ENCODE results near the gene B4GALT1.

DNA sequence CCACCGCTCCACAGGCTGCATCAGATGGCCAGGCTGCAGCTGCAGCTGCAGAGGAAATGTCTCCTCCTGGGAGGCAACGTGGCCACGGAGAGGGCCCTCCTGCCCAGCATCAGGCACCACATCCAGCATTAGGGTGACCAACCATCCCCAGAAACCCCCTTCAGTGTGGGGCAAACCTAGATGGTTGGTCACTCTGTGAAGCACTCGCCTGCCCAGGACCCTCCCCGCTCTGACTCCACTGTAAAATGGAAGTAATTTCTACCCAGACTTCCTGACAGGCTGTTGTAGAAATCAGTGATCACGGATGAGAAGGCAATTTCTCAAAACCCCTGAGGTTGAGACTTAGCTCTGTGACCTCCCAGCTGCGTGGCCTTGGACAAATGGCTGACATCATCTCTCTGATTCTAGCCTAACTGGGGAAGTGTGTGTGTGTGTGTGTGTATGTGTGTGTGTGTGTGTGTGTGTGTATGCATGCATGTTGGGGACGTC, 31.6 kb downstream of the B4GALT1 start:
- peak; percentile 54 to 61 (median 58) for TF ChIP-seq POLR2AphosphoS5 (IDR thresholded peaks at IDR 0.05)
- TF ChIP-seq, protein P1, sequence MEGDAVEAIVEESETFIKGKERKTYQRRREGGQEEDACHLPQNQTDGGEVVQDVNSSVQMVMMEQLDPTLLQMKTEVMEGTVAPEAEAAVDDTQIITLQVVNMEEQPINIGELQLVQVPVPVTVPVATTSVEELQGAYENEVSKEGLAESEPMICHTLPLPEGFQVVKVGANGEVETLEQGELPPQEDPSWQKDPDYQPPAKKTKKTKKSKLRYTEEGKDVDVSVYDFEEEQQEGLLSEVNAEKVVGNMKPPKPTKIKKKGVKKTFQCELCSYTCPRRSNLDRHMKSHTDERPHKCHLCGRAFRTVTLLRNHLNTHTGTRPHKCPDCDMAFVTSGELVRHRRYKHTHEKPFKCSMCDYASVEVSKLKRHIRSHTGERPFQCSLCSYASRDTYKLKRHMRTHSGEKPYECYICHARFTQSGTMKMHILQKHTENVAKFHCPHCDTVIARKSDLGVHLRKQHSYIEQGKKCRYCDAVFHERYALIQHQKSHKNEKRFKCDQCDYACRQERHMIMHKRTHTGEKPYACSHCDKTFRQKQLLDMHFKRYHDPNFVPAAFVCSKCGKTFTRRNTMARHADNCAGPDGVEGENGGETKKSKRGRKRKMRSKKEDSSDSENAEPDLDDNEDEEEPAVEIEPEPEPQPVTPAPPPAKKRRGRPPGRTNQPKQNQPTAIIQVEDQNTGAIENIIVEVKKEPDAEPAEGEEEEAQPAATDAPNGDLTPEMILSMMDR (IDR thresholded peaks at IDR 0.05 in 8 of 11, conservative IDR thresholded peaks at IDR 0.05 in 3 of 11), result no peak
- no peak for TF ChIP-seq POLR2A (IDR thresholded peaks at IDR 0.05)

Measured in spleen (tissue), 7 donors.